Stimulated activated CD4-positive, alpha-beta T cell treated with anti-CD3 and anti-CD28 coated beads, TNF-alpha, amount 100 ng/mL, for 4 hours (primary cell): ENCODE results near the gene CLASRP.

Source experiments
- DNase-seq, 3 experiments: peaks; one replicate each; pipeline ENCODE4 v3.0.0-alpha.2; 2020; ENCODE audit warnings: low read depth in 3 of 3

The CLASRP gene

DNA sequence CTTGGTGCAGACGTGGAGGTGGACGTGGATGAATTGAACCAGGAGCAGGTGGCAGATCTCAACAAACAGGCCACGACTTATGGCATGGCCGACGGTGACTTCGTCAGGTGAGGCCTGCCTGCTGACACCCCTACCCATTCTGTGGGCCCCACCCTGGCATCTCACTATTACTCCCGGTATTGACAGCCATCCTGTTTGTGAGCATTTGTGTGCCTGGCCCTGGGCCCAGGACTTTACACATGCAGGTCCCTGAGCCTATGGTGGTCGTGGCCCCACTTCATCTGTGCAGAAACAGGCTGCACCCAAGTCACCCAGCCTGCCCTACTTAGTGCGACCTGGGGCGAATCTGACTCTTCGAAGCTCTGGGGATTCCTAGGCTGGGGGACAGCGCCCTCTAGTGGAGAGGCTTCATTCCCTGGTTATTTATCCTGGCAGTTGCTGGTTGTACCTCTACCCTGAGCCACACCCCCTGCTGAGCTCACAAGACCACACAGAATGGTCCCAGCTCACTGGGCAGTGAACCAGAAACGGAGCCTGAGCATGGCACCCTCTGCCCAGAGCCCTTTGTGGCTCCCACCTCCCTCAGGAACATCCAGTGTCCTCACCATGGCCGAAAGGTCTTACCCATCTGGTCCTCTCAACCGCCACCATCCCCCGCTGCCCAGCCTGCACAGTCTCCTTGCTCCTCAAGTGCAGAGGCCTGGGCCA lies 20.6 kb downstream of the CLASRP start:
- peak; percentile 62 to 73 (median 64) for DNase-seq

DNA sequence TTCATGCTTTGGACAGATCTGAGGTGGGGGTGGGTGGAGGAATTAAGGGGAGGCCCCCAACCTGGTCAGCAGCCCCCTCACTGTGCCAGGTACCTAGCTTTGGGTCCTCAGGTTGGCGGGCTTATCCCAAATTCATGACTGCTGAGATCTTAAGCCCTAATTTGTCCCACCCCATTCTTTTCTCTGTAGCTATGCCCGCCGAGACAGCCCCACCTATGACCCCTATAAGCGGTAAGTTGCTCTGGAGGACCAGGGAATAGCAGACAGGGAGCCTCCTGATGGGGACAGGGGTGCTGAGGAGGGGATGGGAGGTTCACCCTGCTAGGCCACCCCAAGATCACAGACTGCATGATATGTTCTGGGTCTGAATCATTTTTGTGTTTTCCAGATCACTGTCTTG lies 23.1 kb downstream of the CLASRP start:
- no peak for DNase-seq

DNA sequence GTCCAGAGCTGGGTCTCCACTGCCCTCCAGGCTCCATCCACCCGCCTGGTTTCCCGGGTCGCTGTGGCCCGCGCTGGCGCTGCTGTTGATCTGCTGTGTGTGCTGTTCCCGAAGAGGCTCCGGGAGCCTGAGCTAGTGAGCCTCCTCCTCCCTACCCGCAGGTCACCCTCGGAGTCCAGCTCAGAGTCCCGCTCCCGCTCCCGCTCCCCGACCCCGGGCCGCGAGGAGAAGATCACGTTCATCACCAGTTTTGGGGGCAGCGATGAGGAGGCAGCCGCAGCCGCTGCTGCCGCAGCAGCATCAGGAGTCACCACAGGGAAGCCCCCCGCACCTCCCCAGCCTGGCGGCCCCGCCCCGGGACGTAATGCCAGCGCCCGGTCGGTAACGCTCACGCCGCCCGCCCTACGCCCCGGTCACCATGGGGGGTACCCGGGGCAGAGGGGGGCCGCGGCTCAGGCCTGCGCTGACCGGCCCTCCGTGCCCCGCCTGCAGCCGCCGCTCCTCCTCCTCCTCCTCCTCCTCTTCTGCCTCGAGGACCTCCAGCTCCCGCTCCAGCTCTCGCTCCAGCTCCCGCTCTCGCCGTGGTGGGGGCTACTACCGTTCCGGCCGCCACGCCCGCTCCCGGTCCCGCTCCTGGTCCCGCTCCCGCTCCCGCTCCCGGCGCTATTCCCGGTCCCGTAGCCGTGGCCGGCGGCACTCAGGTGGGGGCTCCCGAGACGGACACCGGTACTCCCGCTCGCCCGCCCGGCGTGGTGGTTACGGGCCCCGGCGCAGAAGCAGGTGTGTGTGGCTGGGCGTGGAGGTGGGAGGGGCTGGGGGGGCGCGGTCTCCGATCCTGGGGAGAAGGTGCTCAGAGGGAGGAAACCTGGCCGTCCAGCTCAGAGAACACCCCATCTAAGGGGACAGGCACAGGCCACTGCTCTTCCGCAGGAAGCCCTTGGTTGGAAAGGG lies 25.3 kb downstream of the CLASRP start:
- no peak for DNase-seq

- no peak for DNase-seq
Observed at GRCh38 chr19:45066921-45067661, 28.2 kb downstream of the CLASRP start.

DNA sequence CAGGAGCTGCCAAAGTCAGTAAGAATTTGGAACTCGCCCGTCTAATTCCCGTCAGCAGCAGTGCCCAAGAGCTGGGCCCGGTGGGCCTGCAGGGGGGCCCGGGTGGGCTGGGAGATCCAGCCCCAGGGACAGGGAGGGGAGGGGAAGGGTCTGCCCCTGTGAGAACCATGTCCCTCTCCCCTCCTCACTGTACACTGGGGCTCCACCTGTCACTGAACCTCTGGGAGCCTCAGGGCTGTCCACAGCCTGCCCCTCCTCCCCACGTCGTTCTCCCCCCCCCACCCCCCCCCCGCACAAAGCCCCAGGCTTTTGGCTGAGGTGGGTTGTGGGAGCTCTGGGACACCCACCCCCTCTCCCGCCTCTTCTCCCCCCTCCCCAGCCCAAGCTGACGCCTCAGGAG lies 29.2 kb downstream of the CLASRP start:
- DNase-seq = no peak

- DNase-seq = no peak
Observed at GRCh38 chr19:45069056-45069455, 30.2 kb downstream of the CLASRP start.

DNA sequence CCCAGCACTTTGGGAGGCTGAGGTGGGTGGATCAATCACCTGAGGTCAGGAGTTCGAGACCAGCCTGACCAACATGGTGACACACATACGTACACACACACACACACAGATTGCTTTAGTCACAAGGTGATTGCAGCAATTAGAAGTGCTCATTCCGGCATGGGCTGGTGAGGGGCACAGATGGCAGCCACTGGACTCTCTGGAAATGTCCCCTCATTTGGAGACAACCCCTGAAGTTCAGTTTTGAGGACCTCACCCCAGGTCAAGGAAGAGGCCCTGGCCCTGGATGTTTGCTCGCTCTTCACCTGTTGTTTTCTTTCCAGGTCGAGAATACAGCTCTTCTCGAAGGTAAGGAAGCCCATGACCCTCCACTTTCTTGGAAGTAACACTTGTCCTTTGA lies 31.4 kb downstream of the CLASRP start:
- no peak for DNase-seq

DNA sequence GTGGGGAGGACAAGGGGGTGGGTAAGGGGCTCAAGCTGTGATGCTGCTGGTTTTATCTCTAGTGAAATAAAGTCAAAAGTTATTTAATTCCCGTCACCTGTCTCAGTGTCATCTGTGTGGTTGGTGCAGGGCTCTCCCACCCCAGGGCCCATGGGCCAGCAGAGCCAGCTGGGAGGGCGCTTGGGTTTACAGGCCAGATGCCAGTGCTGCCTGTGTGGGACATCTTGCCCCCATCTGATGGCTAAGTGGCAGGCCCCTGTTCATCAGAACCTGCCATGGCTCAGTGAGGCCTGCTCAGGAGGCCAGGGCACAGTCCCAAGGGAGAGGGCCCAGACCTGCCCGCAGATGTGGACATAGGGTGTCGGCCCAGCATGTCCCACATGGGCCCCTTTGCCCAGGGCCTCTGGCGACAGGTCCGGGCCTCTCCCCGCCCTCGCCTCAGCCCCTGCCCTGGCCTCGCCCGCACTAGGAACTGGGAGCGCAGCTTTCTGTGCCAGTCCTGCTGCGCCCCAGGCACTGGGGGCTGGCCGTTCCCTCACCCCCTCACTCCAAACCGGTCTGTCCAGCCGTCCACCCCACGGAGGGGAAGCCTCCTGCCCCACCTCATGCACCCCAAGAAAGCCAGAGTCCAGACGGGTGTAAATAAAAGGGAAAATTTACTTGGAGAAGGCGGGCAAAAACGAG lies 32.2 kb downstream of the CLASRP start:
- no peak for DNase-seq

DNA sequence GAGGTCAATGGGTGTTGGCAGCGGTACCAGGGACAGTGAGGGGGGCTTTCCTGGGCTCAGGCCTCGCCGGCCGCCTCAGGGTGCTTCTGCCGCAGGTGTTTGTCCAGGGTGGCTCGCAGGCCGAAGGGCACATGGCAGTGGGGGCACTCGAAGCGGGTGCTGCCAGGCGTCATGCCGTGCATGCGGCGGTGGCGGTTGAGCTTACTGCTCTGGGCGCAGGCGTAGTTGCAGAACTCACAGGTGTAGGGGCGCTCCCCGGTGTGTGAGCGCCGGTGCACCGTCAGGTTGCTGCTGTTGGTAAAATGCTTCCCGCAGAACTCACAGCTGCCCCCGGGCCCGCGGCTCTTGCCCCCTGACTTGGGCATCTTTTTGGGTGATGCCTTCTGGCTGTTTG lies 32.7 kb downstream of the CLASRP start:
- no peak for DNase-seq

- DNase-seq = no peak
Observed at GRCh38 chr19:45071969-45072790, 33.3 kb downstream of the CLASRP start.

DNA sequence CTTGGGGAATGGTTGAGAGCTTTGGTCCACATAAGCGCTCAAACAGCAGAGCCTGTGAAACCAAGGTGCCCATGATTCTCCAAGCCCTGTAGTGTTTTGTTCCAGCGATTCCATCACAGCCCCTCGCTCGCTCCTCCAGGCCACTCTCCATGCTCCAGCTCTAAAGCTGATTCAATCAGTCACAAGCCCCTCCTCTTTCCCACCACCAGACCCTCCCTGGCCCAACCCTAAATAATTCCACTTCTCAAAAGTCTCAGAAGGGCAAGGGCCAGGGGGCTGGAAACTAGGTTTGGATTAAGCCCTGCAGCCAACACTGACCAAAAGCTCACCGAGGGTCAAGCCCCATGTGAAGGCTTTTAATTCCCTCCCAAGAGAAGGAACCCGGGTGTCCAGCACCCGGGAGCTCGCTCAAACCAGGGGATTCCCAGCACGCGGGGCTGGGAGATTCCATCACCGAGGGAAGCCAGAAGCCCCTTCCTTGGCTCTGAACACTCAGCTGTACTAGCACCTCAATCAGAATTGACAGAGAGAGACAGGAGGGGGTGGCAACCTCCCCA lies 36.0 kb downstream of the CLASRP start:
- DNase-seq = no peak

GRCh38 chr19:45075301-45076028 lies 36.6 kb downstream of the CLASRP start:
- DNase-seq = no peak

GRCh38 chr19:45076029-45076850 lies 37.4 kb downstream of the CLASRP start, which contains the start of gene ZNF296:
Gene ZNF296, minus strand, starts transcription at chr19:45076478. Its CDS starts 105 bp downstream, at chr19:45076373.
- peak; percentile 51 to 71 (median 70) for DNase-seq

DNA sequence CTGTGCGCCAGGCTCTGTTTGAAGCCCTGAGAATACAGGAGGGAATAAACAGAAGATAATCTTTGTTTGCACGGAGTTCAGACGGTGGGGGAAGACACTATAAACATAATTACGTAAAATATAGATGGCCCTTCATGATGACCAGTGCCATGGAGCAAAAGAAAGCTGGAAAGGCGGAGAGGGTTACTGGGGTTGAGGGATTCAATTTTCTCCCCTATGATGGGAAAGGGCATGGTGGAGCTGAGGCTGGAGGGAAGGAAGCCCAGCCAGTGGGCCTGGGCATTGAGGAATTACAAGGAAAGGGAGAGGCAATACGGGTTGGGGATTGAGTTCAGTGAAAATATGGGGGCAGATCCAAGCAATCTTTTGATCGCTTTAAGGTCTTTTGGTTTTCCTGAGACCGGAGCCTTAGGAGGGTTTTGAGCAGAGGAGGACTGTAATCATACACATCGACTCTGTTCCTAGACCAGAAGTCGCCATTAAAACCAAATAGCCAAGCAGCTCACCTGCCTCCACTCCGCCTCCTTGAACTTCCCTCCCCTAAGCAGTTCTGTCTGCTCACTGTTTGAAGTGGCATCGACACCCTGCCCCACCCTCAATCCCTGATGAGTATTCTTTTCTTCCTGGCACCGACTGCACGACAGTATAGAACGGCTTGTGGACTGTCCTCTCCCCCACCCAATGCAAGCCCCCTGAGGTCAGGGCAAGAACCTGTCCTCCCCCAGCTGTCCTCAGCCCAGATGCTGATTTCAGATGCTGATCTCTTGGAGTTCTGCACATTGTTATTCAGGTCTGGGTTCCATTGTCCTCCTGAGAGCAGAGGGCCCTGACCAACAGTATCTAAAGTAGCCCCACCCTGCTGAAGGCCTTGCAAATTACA lies 38.2 kb downstream of the CLASRP start:
- no peak for DNase-seq

GRCh38 chr19:45078390-45079062 lies 39.7 kb downstream of the CLASRP start:
- DNase-seq = no peak

GRCh38 chr19:45079063-45079910 lies 40.4 kb downstream of the CLASRP start, which contains the start of gene GEMIN7:
Gene GEMIN7, plus strand, starts transcription at chr19:45079260. Its CDS starts 10,855 bp downstream, at chr19:45090115.
- DNase-seq = peak; percentile 56 to 75 (median 68)
